PC-3 (cell line): Measurements from ENCODE around the gene NPR3. TPM values are rescaled to one million over a fixed set of nuclear protein-coding genes. Genes with fewer than 3 reads are reported as not detected.

Source experiments
- ATAC-seq: fragments of 200-7000 bp; cut with Tn5 transposase; 2 replicates; pipeline ENCODE4 v1.9.1; 2020; ENCODE audit warnings: mild to moderate bottlenecking, moderate library complexity
- BruUV-seq: library from RNA; stranded (reverse); fragments of 400-500 nt; replicated peaks from 2 replicates; lab custom pipeline; 2021; lab: Mats Ljungman, UMichigan
- CTCF ChIA-PET: fragments of 300-600 bp; sonication (Branson Sonifier 250); formaldehyde crosslinking; loops from one replicate; lab custom pipeline; 2022; ENCODE audit warnings: antibody characterized with exemption; lab: Charles Lee
- POLR2A ChIA-PET: fragments of 300-600 bp; sonication (Branson Sonifier 250); formaldehyde crosslinking; loops from one replicate; lab custom pipeline; 2022; ENCODE audit warnings: antibody characterized with exemption; ENCODE audit not compliant: unreplicated experiment; lab: Charles Lee
- DNase-seq: peaks from one replicate; pipeline ENCODE4 v3.0.0-alpha.2; 2015
- H2AFZ ChIP-seq: fragments of 300-600 bp; sonication (generic); 2 replicates; pipeline ENCODE4 v1.6.0; 2016; ENCODE audit warnings: antibody characterized with exemption, low read length
- H3F3A ChIP-seq: fragments of 300-600 bp; sonication (generic); one replicate; pipeline ENCODE4 v1.6.0; 2017; ENCODE audit warnings: antibody characterized with exemption, low read length, control low read depth, mild to moderate bottlenecking; ENCODE audit not compliant: unreplicated experiment
- H3K27ac ChIP-seq: fragments of 300-600 bp; sonication (generic); 2 replicates; pipeline ENCODE4 v1.5.1; 2016; ENCODE audit warnings: mild to moderate bottlenecking, low read length
- H3K27me3 ChIP-seq: fragments of 300-600 bp; sonication (generic); 2 replicates; pipeline ENCODE4 v1.6.1; 2016; ENCODE audit warnings: low read length, mixed read lengths
- H3K36me3 ChIP-seq: fragments of 300-600 bp; sonication (generic); 2 replicates; pipeline ENCODE4 v1.6.1; 2016; ENCODE audit warnings: low read depth, mixed run types, low read length, mixed read lengths
- H3K4me1 ChIP-seq: fragments of 300-600 bp; sonication (generic); 2 replicates; pipeline ENCODE4 v1.5.1; 2016; ENCODE audit warnings: low read length; ENCODE audit not compliant: insufficient read depth
- H3K4me2 ChIP-seq: fragments of 300-600 bp; sonication (generic); 2 replicates; pipeline ENCODE4 v1.6.0; 2016; ENCODE audit warnings: low read length
- H3K4me3 ChIP-seq: fragments of 300-600 bp; sonication (generic); 2 replicates; pipeline ENCODE4 v1.5.1; 2016; ENCODE audit warnings: mild to moderate bottlenecking, low read length, mixed read lengths
- H3K79me2 ChIP-seq: fragments of 300-600 bp; sonication (generic); 2 replicates; pipeline ENCODE4 v1.6.1; 2017; ENCODE audit warnings: low read length, mixed read lengths
- H3K9ac ChIP-seq: fragments of 300-600 bp; sonication (generic); 2 replicates; pipeline ENCODE4 v1.6.0; 2016; ENCODE audit warnings: mild to moderate bottlenecking, low read length
- H3K9me2 ChIP-seq: fragments of 300-600 bp; sonication (generic); replicated peaks from 2 replicates; pipeline ENCODE4 v1.6.1; 2016; ENCODE audit warnings: mixed run types, low read length, mixed read lengths
- H3K9me3 ChIP-seq: fragments of 300-600 bp; sonication (generic); 2 replicates; pipeline ENCODE4 v1.6.1; 2016; ENCODE audit warnings: low read length, mixed read lengths
- H4K20me1 ChIP-seq: fragments of 300-600 bp; sonication (generic); 2 replicates; pipeline ENCODE4 v1.6.1; 2016; ENCODE audit warnings: low read length, mixed read lengths
- CTCF ChIP-seq: fragments of 300-600 bp; sonication (generic); conservative IDR thresholded peaks from 2 replicates; pipeline ENCODE4 v1.5.1; 2017; ENCODE audit warnings: antibody characterized with exemption, low read depth, mild to moderate bottlenecking, low read length
- EZH2 ChIP-seq: fragments of 300-600 bp; sonication (generic); IDR thresholded peaks from one replicate; pipeline ENCODE4 v1.6.1; 2017; ENCODE audit warnings: antibody characterized with exemption, mild to moderate bottlenecking, low read length; ENCODE audit not compliant: unreplicated experiment
- EZH2phosphoT487 ChIP-seq: fragments of 300-600 bp; sonication (generic); IDR thresholded peaks from 2 replicates; pipeline ENCODE4 v1.6.1; 2018; ENCODE audit warnings: mild to moderate bottlenecking, antibody characterized with exemption, low read length, borderline replicate concordance
- intact Hi-C: fragments of 100-400 bp; cut with micrococcal nuclease; formaldehyde crosslinking; loops from 2 replicates; pipeline ENCODE4 v1.9.0; 2023
- total RNA-seq: library from RNA; depleted of rRNA; stranded (reverse); fragments of >200 nt; gene quantifications from 2 replicates; pipeline ENCODE4 v1.2.3, GENCODE V29; 2014

Gene NPR3
- total RNA-seq, 1 experiment from 2014 or later = 3.9 TPM

DNA sequence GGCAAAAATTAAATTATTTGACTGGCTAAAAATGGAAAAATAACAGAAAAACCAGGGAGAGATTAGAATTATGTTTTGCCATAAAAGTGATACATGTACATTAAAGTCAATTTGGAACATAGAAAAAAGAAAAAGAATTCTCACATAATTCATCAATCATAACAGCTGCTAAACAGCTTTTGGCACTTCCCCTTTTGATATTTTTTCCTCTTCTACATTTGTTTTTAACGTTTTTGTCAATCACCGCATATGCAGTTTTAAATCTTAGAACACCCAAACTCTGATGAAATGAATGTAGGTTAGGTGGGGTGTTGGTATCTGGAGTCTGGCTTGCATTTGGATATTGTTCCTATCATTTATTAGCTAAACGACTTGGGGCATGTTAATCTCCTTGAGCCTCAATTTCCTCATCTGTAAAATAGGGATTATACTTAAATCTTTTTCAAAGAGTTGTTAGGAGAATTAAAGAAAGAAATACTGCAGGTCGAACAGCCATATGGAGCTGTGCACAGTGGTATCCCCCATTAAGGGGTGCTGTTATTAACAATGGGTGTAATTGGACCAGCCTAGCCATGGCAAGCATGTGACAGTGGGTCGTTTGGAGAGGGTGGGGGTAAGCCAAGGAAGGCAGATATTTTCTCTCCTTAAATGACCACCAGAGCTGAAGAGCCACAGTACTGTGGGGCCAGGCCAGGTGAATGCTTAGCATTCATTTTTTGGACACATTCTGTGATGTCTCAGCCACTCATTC, 22.6 kb downstream of the NPR3 start:
- ATAC-seq (no peak), DNase-seq (no peak)
- Histone ChIP-seq H3K27me3 (no peaks in the 10 kb centered on the region), H2AFZ (no peak overlapping the region), H3K4me2 (no peak overlapping the region), H3K9ac (no peak overlapping the region), H4K20me1 (no peaks in the 10 kb centered on the region), H3K79me2 (no peaks in the 10 kb centered on the region), H3K9me3 (no peaks in the 10 kb centered on the region), H3K4me1 (no peaks in the 10 kb centered on the region), H3K36me3 (no peaks in the 10 kb centered on the region), H3K9me2 (no peaks in the 10 kb centered on the region), H3K4me3 (no peak overlapping the region), H3F3A (no peaks in the 10 kb centered on the region), H3K27ac (no peak overlapping the region)
- ChIA-PET CTCF (no interaction called here), POLR2A (no interaction called here)
- no peak for TF ChIP-seq EZH2
- TF ChIP-seq EZH2phosphoT487 = no peak
- no peak for TF ChIP-seq CTCF
- no TSS peak for BruUV-seq
- intact Hi-C loops = no loop called here

GRCh38 chr5:32734827-32735378, 23.8 kb downstream of the NPR3 start:
- no peak for ATAC-seq
- ChIA-PET POLR2A (no interaction called here), CTCF (no interaction called here)

More at GRCh38 chr5:32734827-32735378, 23.8 kb downstream of the NPR3 start:
- H3F3A ChIP-seq = no peaks in the 10 kb centered on the region
- H3K9me2 ChIP-seq = no peaks in the 10 kb centered on the region
- no peaks in the 10 kb centered on the region for H3K36me3 ChIP-seq
- no peak overlapping the region for H3K9ac ChIP-seq
- no peak for DNase-seq
- H3K27ac ChIP-seq = no peak overlapping the region
- H3K4me3 ChIP-seq = no peak overlapping the region
- H3K4me2 ChIP-seq = no peak overlapping the region
- H3K4me1 ChIP-seq = no peaks in the 10 kb centered on the region
- H3K27me3 ChIP-seq = no peaks in the 10 kb centered on the region
- no peaks in the 10 kb centered on the region for H4K20me1 ChIP-seq
- no peak overlapping the region for H2AFZ ChIP-seq
- no peaks in the 10 kb centered on the region for H3K9me3 ChIP-seq
- TF ChIP-seq EZH2 = no peak
- TF ChIP-seq EZH2phosphoT487 = no peak
- no peak for TF ChIP-seq CTCF
- intact Hi-C loops = no loop called here
- no TSS peak for BruUV-seq
- H3K79me2 ChIP-seq = no peaks in the 10 kb centered on the region
